ENCODE data around the gene PLN. TPM values are rescaled to one million over a fixed set of nuclear protein-coding genes. Genes with fewer than 3 reads are reported as not detected.

Gene PLN
- total RNA-seq, 1 experiment from 2014 or later, result not detected

DNA sequence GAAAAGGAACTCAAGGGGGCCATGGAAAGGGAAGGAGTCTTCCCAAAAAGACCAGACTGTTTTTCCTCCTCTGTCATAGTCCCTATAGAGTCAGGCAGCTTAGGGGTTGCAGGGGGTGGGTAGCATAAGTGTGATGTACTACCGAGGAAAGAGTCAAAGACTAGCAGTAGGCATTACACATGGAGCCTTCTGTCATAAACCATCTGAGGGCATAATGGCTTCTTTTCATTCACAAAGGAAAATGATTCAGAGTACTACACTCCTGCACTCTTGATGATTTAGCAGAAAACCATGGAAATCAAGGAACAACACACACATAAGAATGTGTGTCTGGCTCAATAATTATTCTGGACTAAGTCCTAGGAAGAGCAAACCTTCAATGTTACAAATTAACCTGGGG, 14.9 kb downstream of the PLN start:
- H3K4me3 Mint-ChIP-seq, result no peak overlapping the region
- TF ChIP-seq, protein P1, sequence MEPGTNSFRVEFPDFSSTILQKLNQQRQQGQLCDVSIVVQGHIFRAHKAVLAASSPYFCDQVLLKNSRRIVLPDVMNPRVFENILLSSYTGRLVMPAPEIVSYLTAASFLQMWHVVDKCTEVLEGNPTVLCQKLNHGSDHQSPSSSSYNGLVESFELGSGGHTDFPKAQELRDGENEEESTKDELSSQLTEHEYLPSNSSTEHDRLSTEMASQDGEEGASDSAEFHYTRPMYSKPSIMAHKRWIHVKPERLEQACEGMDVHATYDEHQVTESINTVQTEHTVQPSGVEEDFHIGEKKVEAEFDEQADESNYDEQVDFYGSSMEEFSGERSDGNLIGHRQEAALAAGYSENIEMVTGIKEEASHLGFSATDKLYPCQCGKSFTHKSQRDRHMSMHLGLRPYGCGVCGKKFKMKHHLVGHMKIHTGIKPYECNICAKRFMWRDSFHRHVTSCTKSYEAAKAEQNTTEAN (CRISPR knock-in tag; IDR thresholded peaks at IDR 0.05), result no peak
- TF ChIP-seq ZNF416 (CRISPR knock-in tag; IDR thresholded peaks at IDR 0.05) (no peak), MXD4 (CRISPR knock-in tag; IDR thresholded peaks at IDR 0.05; ENCODE audit: borderline replicate concordance) (no peak), NR2C2 (CRISPR knock-in tag; IDR thresholded peaks at IDR 0.05) (no peak), SMAD4 (CRISPR knock-in tag; IDR thresholded peaks at IDR 0.05) (no peak), PRRX2 (CRISPR knock-in tag; IDR thresholded peaks at IDR 0.05) (no peak), ZNF317 (CRISPR knock-in tag; IDR thresholded peaks at IDR 0.05; ENCODE audit: borderline replicate concordance, low read depth) (no peak)
- TF ChIP-seq, protein P2, sequence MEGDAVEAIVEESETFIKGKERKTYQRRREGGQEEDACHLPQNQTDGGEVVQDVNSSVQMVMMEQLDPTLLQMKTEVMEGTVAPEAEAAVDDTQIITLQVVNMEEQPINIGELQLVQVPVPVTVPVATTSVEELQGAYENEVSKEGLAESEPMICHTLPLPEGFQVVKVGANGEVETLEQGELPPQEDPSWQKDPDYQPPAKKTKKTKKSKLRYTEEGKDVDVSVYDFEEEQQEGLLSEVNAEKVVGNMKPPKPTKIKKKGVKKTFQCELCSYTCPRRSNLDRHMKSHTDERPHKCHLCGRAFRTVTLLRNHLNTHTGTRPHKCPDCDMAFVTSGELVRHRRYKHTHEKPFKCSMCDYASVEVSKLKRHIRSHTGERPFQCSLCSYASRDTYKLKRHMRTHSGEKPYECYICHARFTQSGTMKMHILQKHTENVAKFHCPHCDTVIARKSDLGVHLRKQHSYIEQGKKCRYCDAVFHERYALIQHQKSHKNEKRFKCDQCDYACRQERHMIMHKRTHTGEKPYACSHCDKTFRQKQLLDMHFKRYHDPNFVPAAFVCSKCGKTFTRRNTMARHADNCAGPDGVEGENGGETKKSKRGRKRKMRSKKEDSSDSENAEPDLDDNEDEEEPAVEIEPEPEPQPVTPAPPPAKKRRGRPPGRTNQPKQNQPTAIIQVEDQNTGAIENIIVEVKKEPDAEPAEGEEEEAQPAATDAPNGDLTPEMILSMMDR (IDR thresholded peaks at IDR 0.05), result no peak
- TF ChIP-seq, protein P3, sequence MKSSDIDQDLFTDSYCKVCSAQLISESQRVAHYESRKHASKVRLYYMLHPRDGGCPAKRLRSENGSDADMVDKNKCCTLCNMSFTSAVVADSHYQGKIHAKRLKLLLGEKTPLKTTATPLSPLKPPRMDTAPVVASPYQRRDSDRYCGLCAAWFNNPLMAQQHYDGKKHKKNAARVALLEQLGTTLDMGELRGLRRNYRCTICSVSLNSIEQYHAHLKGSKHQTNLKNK (CRISPR knock-in tag; IDR thresholded peaks at IDR 0.05), result no peak
- peaks cover 11% of the 10 kb centered on the region for H3K4me1 Mint-ChIP-seq
- H3K27me3 Mint-ChIP-seq (ENCODE audit: low read depth), result no peaks in the 10 kb centered on the region
- ChIA-PET CTCF (no interaction called here), POLR2A (no interaction called here)
- no peak for ATAC-seq
- no peak overlapping the region for H3K27ac Mint-ChIP-seq
- H3K36me3 Mint-ChIP-seq, result no peaks in the 10 kb centered on the region
- H3K9me3 Mint-ChIP-seq, result no peaks in the 10 kb centered on the region
- no peak for DNase-seq (ENCODE audit: low spot score)

GRCh38 chr6:118565311-118565960, 17.3 kb downstream of the PLN start:
- POLR2A ChIA-PET, result no interaction called here
- Mint-ChIP-seq H3K36me3 (no peaks in the 10 kb centered on the region), H3K27ac (peak overlapping the region; percentile 0; the same call in 1 of the 2 replicates), H3K27me3 (ENCODE audit: low read depth) (no peaks in the 10 kb centered on the region), H3K4me1 (peaks cover 11% of the 10 kb centered on the region), H3K4me3 (no peak overlapping the region), H3K9me3 (no peaks in the 10 kb centered on the region)
- ATAC-seq, result peak; percentile 89
- TF ChIP-seq, protein P4, sequence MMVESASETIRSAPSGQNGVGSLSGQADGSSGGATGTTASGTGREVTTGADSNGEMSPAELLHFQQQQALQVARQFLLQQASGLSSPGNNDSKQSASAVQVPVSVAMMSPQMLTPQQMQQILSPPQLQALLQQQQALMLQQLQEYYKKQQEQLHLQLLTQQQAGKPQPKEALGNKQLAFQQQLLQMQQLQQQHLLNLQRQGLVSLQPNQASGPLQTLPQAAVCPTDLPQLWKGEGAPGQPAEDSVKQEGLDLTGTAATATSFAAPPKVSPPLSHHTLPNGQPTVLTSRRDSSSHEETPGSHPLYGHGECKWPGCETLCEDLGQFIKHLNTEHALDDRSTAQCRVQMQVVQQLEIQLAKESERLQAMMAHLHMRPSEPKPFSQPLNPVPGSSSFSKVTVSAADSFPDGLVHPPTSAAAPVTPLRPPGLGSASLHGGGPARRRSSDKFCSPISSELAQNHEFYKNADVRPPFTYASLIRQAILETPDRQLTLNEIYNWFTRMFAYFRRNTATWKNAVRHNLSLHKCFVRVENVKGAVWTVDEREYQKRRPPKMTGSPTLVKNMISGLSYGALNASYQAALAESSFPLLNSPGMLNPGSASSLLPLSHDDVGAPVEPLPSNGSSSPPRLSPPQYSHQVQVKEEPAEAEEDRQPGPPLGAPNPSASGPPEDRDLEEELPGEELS (CRISPR knock-in tag; IDR thresholded peaks at IDR 0.05), result no peak
- TF ChIP-seq, protein P3 (CRISPR knock-in tag; IDR thresholded peaks at IDR 0.05), result no peak
- TF ChIP-seq CREM (CRISPR knock-in tag; IDR thresholded peaks at IDR 0.05), result no peak
- TF ChIP-seq, protein P5, sequence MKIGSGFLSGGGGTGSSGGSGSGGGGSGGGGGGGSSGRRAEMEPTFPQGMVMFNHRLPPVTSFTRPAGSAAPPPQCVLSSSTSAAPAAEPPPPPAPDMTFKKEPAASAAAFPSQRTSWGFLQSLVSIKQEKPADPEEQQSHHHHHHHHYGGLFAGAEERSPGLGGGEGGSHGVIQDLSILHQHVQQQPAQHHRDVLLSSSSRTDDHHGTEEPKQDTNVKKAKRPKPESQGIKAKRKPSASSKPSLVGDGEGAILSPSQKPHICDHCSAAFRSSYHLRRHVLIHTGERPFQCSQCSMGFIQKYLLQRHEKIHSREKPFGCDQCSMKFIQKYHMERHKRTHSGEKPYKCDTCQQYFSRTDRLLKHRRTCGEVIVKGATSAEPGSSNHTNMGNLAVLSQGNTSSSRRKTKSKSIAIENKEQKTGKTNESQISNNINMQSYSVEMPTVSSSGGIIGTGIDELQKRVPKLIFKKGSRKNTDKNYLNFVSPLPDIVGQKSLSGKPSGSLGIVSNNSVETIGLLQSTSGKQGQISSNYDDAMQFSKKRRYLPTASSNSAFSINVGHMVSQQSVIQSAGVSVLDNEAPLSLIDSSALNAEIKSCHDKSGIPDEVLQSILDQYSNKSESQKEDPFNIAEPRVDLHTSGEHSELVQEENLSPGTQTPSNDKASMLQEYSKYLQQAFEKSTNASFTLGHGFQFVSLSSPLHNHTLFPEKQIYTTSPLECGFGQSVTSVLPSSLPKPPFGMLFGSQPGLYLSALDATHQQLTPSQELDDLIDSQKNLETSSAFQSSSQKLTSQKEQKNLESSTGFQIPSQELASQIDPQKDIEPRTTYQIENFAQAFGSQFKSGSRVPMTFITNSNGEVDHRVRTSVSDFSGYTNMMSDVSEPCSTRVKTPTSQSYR (CRISPR knock-in tag; IDR thresholded peaks at IDR 0.05), result no peak
- TF ChIP-seq MLX (CRISPR knock-in tag; IDR thresholded peaks at IDR 0.05), result no peak
- no peak for TF ChIP-seq ZSCAN18 (CRISPR knock-in tag; IDR thresholded peaks at IDR 0.05)
- no peak for TF ChIP-seq ELF4 (CRISPR knock-in tag; IDR thresholded peaks at IDR 0.05; ENCODE audit: low read depth)
- TF ChIP-seq, protein P2 (IDR thresholded peaks at IDR 0.05), result no peak
- no peak for TF ChIP-seq ZNF232 (CRISPR knock-in tag; IDR thresholded peaks at IDR 0.05)
- TF ChIP-seq E2F1 (CRISPR knock-in tag; IDR thresholded peaks at IDR 0.05), result no peak
- TF ChIP-seq ZNF396 (CRISPR knock-in tag; IDR thresholded peaks at IDR 0.05; ENCODE audit: borderline replicate concordance), result no peak
- DNase-seq (ENCODE audit: low spot score), result no peak
- CTCF ChIA-PET, result interaction anchor here (0.6 to 1.4 kb wide), 21 partner anchors 9 to 725 kb away, joined by 3 to 19 read pairs (median 3); no protein-coding TSS in a partner anchor

Data from WTC11 (cell line).